Measurements from ENCODE around the gene SEM1.

DNA sequence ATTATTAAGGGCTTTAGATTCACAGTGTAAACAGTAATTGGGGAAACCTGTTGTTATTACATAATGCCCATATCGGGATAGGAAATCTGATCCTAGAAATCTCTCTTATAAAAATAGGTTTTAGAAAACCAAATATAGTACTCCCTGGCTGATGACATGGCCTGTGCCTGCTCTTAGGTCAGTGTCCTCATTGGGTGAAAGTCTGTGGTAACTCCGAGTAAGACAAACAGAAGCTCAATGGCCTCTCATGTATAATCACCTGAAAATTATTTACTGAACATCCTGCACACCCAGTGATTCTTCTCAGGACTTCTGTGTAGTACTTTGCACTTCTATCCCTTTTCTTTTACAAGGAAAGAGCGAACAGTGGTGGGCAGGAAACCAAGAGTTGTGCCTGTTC lies 37.8 kb downstream of the SEM1 start:
- TF ChIP-seq, protein P1, sequence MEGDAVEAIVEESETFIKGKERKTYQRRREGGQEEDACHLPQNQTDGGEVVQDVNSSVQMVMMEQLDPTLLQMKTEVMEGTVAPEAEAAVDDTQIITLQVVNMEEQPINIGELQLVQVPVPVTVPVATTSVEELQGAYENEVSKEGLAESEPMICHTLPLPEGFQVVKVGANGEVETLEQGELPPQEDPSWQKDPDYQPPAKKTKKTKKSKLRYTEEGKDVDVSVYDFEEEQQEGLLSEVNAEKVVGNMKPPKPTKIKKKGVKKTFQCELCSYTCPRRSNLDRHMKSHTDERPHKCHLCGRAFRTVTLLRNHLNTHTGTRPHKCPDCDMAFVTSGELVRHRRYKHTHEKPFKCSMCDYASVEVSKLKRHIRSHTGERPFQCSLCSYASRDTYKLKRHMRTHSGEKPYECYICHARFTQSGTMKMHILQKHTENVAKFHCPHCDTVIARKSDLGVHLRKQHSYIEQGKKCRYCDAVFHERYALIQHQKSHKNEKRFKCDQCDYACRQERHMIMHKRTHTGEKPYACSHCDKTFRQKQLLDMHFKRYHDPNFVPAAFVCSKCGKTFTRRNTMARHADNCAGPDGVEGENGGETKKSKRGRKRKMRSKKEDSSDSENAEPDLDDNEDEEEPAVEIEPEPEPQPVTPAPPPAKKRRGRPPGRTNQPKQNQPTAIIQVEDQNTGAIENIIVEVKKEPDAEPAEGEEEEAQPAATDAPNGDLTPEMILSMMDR (conservative IDR thresholded peaks at IDR 0.05 in 1 of 2, IDR thresholded peaks at IDR 0.05 in 1 of 2; ENCODE audit: extremely low read depth in 1 of 2, insufficient read depth in 1 of 2, low read depth in 1 of 2, low read length in 2 of 2): no peak
- no peak for TF ChIP-seq EZH2 (IDR thresholded peaks at IDR 0.05; ENCODE audit: borderline replicate concordance, low read length)
